ENCODE measurements around the gene KCNJ9.
A peak's percentile ranks its signal among the peaks of the same experiment; 100 is the strongest.

The KCNJ9 gene

DNA sequence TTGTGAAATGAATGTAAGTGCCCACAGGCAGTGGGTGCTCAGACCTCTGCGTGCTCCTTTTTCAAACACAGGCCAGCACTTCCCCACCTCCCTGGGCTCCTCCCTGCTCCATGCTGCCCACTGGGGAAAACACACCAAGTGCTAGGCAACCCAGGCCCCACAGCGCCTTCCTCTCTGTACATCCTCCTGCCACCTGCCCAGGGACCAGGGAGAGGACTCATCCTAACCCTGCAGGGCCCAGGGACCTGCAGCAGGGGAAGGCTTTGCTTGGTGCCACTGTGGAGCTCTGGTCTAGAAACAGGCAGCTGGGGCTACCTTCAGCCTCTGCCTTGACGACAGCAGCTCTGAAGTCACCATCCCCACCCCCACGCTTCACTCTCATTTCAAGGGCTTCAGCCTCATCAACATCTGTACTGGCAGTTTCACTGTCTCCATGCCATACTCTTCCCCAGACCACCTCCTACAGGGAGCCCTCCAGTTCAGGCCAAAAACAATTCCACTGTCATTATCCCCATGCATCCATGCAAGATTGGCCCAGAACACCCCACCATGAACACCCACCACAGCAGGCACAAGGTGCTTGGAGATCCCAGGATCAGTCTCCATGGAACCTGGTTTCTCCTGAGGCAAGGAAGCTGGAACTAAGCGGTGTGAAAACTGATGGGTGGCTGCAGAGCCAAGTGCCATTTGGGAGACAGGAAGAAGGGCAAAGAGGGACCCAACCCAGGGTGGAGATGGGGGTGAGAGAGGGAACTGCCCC is 16.0 kb downstream of the KCNJ9 start:
- peak overlapping the region; percentile 81 for H3K4me2 ChIP-seq
- no peaks in the 10 kb centered on the region for H3K27me3 ChIP-seq (ENCODE audit: insufficient read depth, low read depth)
- peak overlapping the region; percentile 83; the same call in 1 of the 2 replicates for H2AFZ ChIP-seq (ENCODE audit: low read depth)
- peak overlapping the region; percentile 97 for H3K4me3 ChIP-seq (IDR thresholded peaks at IDR 0.05; ENCODE audit: insufficient read depth, low read depth, low read length)
- no peak overlapping the region for H3K27ac ChIP-seq
- TF ChIP-seq, protein P1, sequence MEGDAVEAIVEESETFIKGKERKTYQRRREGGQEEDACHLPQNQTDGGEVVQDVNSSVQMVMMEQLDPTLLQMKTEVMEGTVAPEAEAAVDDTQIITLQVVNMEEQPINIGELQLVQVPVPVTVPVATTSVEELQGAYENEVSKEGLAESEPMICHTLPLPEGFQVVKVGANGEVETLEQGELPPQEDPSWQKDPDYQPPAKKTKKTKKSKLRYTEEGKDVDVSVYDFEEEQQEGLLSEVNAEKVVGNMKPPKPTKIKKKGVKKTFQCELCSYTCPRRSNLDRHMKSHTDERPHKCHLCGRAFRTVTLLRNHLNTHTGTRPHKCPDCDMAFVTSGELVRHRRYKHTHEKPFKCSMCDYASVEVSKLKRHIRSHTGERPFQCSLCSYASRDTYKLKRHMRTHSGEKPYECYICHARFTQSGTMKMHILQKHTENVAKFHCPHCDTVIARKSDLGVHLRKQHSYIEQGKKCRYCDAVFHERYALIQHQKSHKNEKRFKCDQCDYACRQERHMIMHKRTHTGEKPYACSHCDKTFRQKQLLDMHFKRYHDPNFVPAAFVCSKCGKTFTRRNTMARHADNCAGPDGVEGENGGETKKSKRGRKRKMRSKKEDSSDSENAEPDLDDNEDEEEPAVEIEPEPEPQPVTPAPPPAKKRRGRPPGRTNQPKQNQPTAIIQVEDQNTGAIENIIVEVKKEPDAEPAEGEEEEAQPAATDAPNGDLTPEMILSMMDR (conservative IDR thresholded peaks at IDR 0.05; ENCODE audit: low read depth, low read length) = no peak
- no peaks in the 10 kb centered on the region for H4K20me1 ChIP-seq (ENCODE audit: insufficient read depth)
- peaks cover 17% of the 10 kb centered on the region; the same call in 1 of the 2 replicates for H3K79me2 ChIP-seq (ENCODE audit: insufficient read depth, low read depth)
- H3K36me3 ChIP-seq (ENCODE audit: insufficient read depth) = no peaks in the 10 kb centered on the region
- peak overlapping the region; percentile 62; the same call in 1 of the 2 replicates for H3K9ac ChIP-seq
- H3K4me1 ChIP-seq (ENCODE audit: low read depth, poor library complexity, severe bottlenecking) = peaks cover 42% of the 10 kb centered on the region

DNA sequence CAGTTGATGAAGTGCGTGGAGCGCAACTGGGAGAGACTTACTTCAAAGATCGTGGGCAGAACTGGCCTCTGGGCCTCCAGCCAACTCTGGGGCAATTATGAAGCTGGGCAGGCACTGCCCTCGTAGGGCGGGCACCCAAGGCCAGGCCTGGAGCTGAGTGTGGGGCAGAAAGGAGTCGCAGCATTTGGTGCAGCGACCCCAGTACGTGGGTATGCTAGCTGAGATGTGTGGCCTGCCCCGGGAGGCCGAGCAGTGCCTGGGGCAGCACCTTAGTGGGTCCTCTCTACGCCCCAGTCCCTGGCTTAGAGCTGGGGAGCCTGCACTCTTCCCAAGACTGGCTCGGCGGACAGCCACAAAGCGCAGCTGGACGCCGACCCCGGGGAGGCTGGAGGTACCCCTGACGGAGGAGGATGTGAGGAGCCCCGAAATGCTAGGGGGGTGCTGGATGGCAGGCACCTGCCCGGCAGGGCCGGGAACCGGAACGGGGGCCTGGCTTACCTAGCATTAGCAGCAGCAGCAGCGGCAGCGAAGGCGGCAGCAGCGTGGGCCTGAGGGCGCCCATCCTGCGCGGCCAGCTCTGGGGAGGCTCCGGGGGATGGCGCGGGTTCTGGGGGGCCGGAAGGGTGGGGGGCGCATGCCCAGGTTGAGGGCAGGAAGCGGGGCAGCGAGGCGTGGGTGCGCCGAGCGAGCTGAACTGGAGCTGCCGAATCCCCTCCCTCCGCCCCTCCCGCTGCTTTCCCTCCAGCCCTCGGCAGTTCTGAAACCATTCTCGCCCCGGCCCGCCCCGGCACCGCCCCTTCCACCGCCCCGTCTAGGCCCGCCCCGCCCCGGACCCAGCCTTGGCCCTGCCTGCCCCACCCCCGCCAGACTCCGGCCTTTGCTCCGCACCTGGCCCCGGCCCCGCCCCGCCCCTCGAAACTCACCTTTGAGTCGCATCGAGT is 16.8 kb downstream of the KCNJ9 start, which contains the start of gene IGSF8:
IGSF8 (minus strand) TSS at position 709 of the 941 bp plus-strand sequence; CDS start at position 562, 147 bp downstream.
- Histone ChIP-seq H3K36me3 (ENCODE audit: insufficient read depth) (no peaks in the 10 kb centered on the region), H3K4me1 (ENCODE audit: low read depth, poor library complexity, severe bottlenecking) (peaks cover 42% of the 10 kb centered on the region), H3K4me2 (peak within 1 kb of the TSS; percentile 81), H3K9ac (peak within 1 kb of the TSS; percentile 63), H4K20me1 (ENCODE audit: insufficient read depth) (no peaks in the 10 kb centered on the region), H3K27me3 (ENCODE audit: insufficient read depth, low read depth) (no peaks in the 10 kb centered on the region), H3K4me3 (IDR thresholded peaks at IDR 0.05; ENCODE audit: insufficient read depth, low read depth, low read length) (peak within 1 kb of the TSS; percentile 97), H3K27ac (peak within 1 kb of the TSS; percentile 49), H2AFZ (ENCODE audit: low read depth) (peak within 1 kb of the TSS; percentile 88), H3K79me2 (ENCODE audit: insufficient read depth, low read depth) (peaks cover 17% of the 10 kb centered on the region; the same call in 1 of the 2 replicates)
- TF ChIP-seq, protein P1 (conservative IDR thresholded peaks at IDR 0.05; ENCODE audit: low read depth, low read length) = 0 out of 2 replicates have a peak, but pooled peaks have one; percentile 12

- Histone ChIP-seq H3K9ac (peak overlapping the region; percentile 63), H3K27ac (peak overlapping the region; percentile 49)
These were observed 17.7 kb downstream of the KCNJ9 start for GRCh38 chr1:160098852-160099561.

More at GRCh38 chr1:160098852-160099561, 17.7 kb downstream of the KCNJ9 start:
- peak overlapping the region; percentile 88 for H2AFZ ChIP-seq (ENCODE audit: low read depth)
- peaks cover 17% of the 10 kb centered on the region; the same call in 1 of the 2 replicates for H3K79me2 ChIP-seq (ENCODE audit: insufficient read depth, low read depth)
- no peaks in the 10 kb centered on the region for H4K20me1 ChIP-seq (ENCODE audit: insufficient read depth)
- H3K36me3 ChIP-seq (ENCODE audit: insufficient read depth) = no peaks in the 10 kb centered on the region
- peak overlapping the region; percentile 96 for H3K4me3 ChIP-seq (IDR thresholded peaks at IDR 0.05; ENCODE audit: insufficient read depth, low read depth, low read length)
- H3K4me1 ChIP-seq (ENCODE audit: low read depth, poor library complexity, severe bottlenecking) = peaks cover 42% of the 10 kb centered on the region
- H3K27me3 ChIP-seq (ENCODE audit: insufficient read depth, low read depth) = no peaks in the 10 kb centered on the region
- TF ChIP-seq, protein P1 (conservative IDR thresholded peaks at IDR 0.05; ENCODE audit: low read depth, low read length) = no peak
- H3K4me2 ChIP-seq = peak overlapping the region; percentile 72

All from KMS-11 (cell line).